Adrenal gland (tissue), 5 donors: ENCODE results near the gene ARHGAP6.

Source experiments
- POLR2A ChIP-seq, 2 donors: fragments of 450-650 bp; IDR thresholded peaks; one replicate each; pipeline ENCODE4 v1.6.1; 2017; ENCODE audit warnings: antibody characterized with exemption in 2 of 2, mild to moderate bottlenecking in 2 of 2, moderate library complexity in 1 of 2
- TF ChIP-seq, protein P1 (sequence below), 6 experiments: fragments of 450-650 bp in 4 of 6; fragments of 200-600 bp in 2 of 6; sonication (generic) in 1 of 6; IDR thresholded peaks; 1 replicate in 5 of 6; 2 replicates in 1 of 6; pipeline versions ENCODE4 v1.5.1 to v1.8.0; 2016 to 2021; ENCODE audit warnings: antibody characterized with exemption in 6 of 6, mild to moderate bottlenecking in 2 of 6, moderate library complexity in 1 of 6
- donor health status: DM: no; HTN: no; CAD: no.

DNA sequence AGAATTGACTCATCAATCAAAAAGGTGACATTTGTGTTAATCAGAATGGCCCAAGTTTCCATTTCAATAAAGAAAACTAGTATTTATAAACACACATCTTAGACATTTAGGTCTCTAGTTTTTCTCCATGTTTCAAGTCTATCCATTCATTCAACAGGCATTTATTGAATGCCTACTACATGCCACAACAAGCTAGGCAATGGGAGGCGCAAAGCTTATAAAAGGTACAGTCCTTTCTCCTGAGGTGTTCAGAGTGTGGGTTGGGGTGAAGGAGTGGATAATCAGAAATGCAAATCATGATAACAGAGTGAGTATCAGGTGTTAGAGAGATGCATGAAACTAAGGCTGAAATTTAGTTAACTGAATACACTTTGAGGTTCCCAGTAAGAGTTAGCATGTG, 476.6 kb downstream of the ARHGAP6 start:
- TF ChIP-seq, protein P1, sequence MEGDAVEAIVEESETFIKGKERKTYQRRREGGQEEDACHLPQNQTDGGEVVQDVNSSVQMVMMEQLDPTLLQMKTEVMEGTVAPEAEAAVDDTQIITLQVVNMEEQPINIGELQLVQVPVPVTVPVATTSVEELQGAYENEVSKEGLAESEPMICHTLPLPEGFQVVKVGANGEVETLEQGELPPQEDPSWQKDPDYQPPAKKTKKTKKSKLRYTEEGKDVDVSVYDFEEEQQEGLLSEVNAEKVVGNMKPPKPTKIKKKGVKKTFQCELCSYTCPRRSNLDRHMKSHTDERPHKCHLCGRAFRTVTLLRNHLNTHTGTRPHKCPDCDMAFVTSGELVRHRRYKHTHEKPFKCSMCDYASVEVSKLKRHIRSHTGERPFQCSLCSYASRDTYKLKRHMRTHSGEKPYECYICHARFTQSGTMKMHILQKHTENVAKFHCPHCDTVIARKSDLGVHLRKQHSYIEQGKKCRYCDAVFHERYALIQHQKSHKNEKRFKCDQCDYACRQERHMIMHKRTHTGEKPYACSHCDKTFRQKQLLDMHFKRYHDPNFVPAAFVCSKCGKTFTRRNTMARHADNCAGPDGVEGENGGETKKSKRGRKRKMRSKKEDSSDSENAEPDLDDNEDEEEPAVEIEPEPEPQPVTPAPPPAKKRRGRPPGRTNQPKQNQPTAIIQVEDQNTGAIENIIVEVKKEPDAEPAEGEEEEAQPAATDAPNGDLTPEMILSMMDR (IDR thresholded peaks at IDR 0.05): no peak
- no peak for TF ChIP-seq POLR2A (IDR thresholded peaks at IDR 0.05)
